Heart left ventricle (tissue), 13 donors: ENCODE measurements around the gene ADPRS.

Source experiments
- POLR2A ChIP-seq, 2 donors: fragments of 450-650 bp; IDR thresholded peaks; one replicate each; pipeline ENCODE4 v1.6.1; 2017; ENCODE audit warnings: antibody characterized with exemption in 2 of 2, mild to moderate bottlenecking in 2 of 2, moderate library complexity in 2 of 2
- TF ChIP-seq, protein P1 (sequence below), 12 donors: fragments of 200-600 bp; sonication (generic) in 4 of 12; IDR thresholded peaks; one replicate each; pipeline versions ENCODE4 v1.5.0 to v1.8.0; 2018 to 2022; ENCODE audit warnings: antibody characterized with exemption in 12 of 12, mild to moderate bottlenecking in 5 of 12
- donor health status: ischemic (EF 13 %, LVEDD 7.1; RV severe dilation, severe dysfunction).
- donor health status: DM: no; HTN: yes; CAD: no.
- donor health status: DM: no; HTN: no; CAD: no.
- donor health status: ischemic (EF 25% LVEDD 6.9; RV normal size, moderate dysfunction).
- donor health status: ischemic (EF 25% LVEDD 5.7; RV mildly dilated, moderate dysfunction).
- donor health status: ischemic (EF 35%, LVEDD 5.7; RV mildly dilated, moderate dysfunction).
- donor health status: nonischemic (EF 11% LVEDD 7.7; RV severe dilation, severe dysfunction).
- donor health status: DM: yes; HTN: yes; CAD: no.
- donor health status: PGD.
- donor health status: ischemic (EF 29% LVEDD 5.4; RV normal size, mild dysfunction).
- donor health status: nonischemic (EF 23%, LVEDD 6.1; RV moderate dilation, normal function).

DNA sequence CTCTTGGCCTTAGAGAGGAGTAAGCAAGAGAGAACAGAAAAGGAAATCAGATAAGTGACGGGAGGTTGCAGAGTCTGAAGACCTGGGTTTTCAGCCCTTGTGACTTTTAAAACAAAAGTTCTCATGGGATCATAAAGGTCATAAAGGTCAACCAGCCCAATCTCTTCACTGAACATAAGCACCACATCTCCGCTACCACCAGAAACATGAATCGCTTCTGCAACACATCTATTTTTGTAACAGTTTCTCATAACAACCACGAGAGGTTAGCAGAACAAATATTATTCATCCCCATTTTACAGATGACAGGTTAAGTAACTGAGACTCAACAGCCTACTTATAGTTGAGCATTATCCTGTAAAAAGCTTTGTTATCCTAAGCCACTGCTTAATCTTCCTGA, 54.7 kb downstream of the ADPRS start:
- TF ChIP-seq, protein P1, sequence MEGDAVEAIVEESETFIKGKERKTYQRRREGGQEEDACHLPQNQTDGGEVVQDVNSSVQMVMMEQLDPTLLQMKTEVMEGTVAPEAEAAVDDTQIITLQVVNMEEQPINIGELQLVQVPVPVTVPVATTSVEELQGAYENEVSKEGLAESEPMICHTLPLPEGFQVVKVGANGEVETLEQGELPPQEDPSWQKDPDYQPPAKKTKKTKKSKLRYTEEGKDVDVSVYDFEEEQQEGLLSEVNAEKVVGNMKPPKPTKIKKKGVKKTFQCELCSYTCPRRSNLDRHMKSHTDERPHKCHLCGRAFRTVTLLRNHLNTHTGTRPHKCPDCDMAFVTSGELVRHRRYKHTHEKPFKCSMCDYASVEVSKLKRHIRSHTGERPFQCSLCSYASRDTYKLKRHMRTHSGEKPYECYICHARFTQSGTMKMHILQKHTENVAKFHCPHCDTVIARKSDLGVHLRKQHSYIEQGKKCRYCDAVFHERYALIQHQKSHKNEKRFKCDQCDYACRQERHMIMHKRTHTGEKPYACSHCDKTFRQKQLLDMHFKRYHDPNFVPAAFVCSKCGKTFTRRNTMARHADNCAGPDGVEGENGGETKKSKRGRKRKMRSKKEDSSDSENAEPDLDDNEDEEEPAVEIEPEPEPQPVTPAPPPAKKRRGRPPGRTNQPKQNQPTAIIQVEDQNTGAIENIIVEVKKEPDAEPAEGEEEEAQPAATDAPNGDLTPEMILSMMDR (IDR thresholded peaks at IDR 0.05) = no peak
- TF ChIP-seq POLR2A (IDR thresholded peaks at IDR 0.05) = no peak
